ENCODE data around the gene CTSD. TPM values are rescaled to one million over a fixed set of nuclear protein-coding genes. Genes with fewer than 3 reads are reported as not detected.

The CTSD gene
- total RNA-seq, 1 experiment from 2014 or later: 367 TPM

- DNase-seq (ENCODE audit: unreplicated experiment): no peak
- ChIA-PET CTCF (no interaction called here), POLR2A (no interaction called here)
- H3K27me3 Mint-ChIP-seq (ENCODE audit: insufficient read depth, unreplicated experiment): peaks cover 77% of the 10 kb centered on the region
- no peak for TF ChIP-seq CTCF (IDR thresholded peaks at IDR 0.05; ENCODE audit: unreplicated experiment)
- intact Hi-C loops (cut with micrococcal nuclease): no loop called here
- no TSS peak for BruUV-seq (replicated peaks)
- H3K27ac Mint-ChIP-seq (ENCODE audit: low read depth, unreplicated experiment): no peak overlapping the region
- no peak overlapping the region for H3K4me3 Mint-ChIP-seq (ENCODE audit: unreplicated experiment)
- H3K9me3 Mint-ChIP-seq (ENCODE audit: unreplicated experiment): peaks cover 10% of the 10 kb centered on the region
- no peaks in the 10 kb centered on the region for H3K36me3 Mint-ChIP-seq (ENCODE audit: insufficient read depth, unreplicated experiment)
- peaks cover 6% of the 10 kb centered on the region for H3K4me1 Mint-ChIP-seq (ENCODE audit: insufficient read depth, unreplicated experiment)
These were observed 34.1 kb downstream of the CTSD start for GRCh38 chr11:1729692-1730011.

GRCh38 chr11:1728931-1729691 is 34.6 kb downstream of the CTSD start:
- CTCF ChIA-PET: no interaction called here
- intact Hi-C loops (cut with micrococcal nuclease): no loop called here
- POLR2A ChIA-PET: no interaction called here

GRCh38 chr11:1728301-1728700 is 35.4 kb downstream of the CTSD start:
- no peak for DNase-seq (ENCODE audit: unreplicated experiment)
- H3K27ac Mint-ChIP-seq (ENCODE audit: low read depth, unreplicated experiment): no peak overlapping the region

More at GRCh38 chr11:1728931-1729691, 34.6 kb downstream of the CTSD start:
- peaks cover 6% of the 10 kb centered on the region for H3K4me1 Mint-ChIP-seq (ENCODE audit: insufficient read depth, unreplicated experiment)
- BruUV-seq (replicated peaks): no TSS peak
- H3K36me3 Mint-ChIP-seq (ENCODE audit: insufficient read depth, unreplicated experiment): no peaks in the 10 kb centered on the region
- H3K27ac Mint-ChIP-seq (ENCODE audit: low read depth, unreplicated experiment): no peak overlapping the region
- H3K27me3 Mint-ChIP-seq (ENCODE audit: insufficient read depth, unreplicated experiment): peaks cover 78% of the 10 kb centered on the region
- H3K9me3 Mint-ChIP-seq (ENCODE audit: unreplicated experiment): peaks cover 10% of the 10 kb centered on the region
- no peak for DNase-seq (ENCODE audit: unreplicated experiment)
- no peak for TF ChIP-seq CTCF (IDR thresholded peaks at IDR 0.05; ENCODE audit: unreplicated experiment)
- H3K4me3 Mint-ChIP-seq (ENCODE audit: unreplicated experiment): no peak overlapping the region

DNA sequence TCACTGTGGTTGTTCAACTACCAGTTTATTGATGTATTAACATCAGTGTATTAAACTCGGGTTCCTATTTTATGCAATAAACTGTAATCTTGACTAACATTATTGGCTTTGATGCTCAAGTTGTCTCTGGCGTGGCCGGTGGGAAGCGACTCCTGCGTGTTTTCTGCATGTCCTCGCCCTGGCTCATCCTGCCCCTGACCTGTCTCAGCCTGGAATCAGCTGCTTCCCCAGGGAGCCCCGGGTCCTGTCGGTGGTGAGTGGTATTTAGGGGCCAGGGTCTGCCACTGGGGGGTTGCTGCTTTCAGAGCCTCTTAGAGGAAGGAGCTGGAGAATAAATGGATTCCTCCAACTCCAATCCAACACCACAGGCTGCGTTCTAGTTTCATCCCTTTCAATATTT is 35.9 kb downstream of the CTSD start:
- POLR2A ChIA-PET: interaction anchor here (2.0 kb wide), 1 partner anchor 9 kb away, joined by 7 read pairs; no protein-coding TSS in a partner anchor
- TF ChIP-seq CTCF (IDR thresholded peaks at IDR 0.05; ENCODE audit: unreplicated experiment): no peak
- H3K4me1 Mint-ChIP-seq (ENCODE audit: insufficient read depth, unreplicated experiment): no peaks in the 10 kb centered on the region
- no peak overlapping the region for H3K4me3 Mint-ChIP-seq (ENCODE audit: unreplicated experiment)
- H3K36me3 Mint-ChIP-seq (ENCODE audit: insufficient read depth, unreplicated experiment): no peaks in the 10 kb centered on the region
- H3K27me3 Mint-ChIP-seq (ENCODE audit: insufficient read depth, unreplicated experiment): peaks cover 78% of the 10 kb centered on the region
- no peak overlapping the region for H3K27ac Mint-ChIP-seq (ENCODE audit: low read depth, unreplicated experiment)
- no TSS peak for BruUV-seq (replicated peaks)
- CTCF ChIA-PET: no interaction called here
- peaks cover 10% of the 10 kb centered on the region for H3K9me3 Mint-ChIP-seq (ENCODE audit: unreplicated experiment)
- intact Hi-C loops (cut with micrococcal nuclease): no loop called here
- no peak for DNase-seq (ENCODE audit: unreplicated experiment)

More at GRCh38 chr11:1728301-1728700, 35.4 kb downstream of the CTSD start:
- ChIA-PET POLR2A (no interaction called here), CTCF (no interaction called here)
- intact Hi-C loops (cut with micrococcal nuclease): no loop called here
- peaks cover under 1% of the 10 kb centered on the region for H3K4me1 Mint-ChIP-seq (ENCODE audit: insufficient read depth, unreplicated experiment)
- no TSS peak for BruUV-seq (replicated peaks)
- no peak overlapping the region for H3K4me3 Mint-ChIP-seq (ENCODE audit: unreplicated experiment)
- peaks cover 78% of the 10 kb centered on the region for H3K27me3 Mint-ChIP-seq (ENCODE audit: insufficient read depth, unreplicated experiment)
- TF ChIP-seq CTCF (IDR thresholded peaks at IDR 0.05; ENCODE audit: unreplicated experiment): no peak
- peaks cover 10% of the 10 kb centered on the region for H3K9me3 Mint-ChIP-seq (ENCODE audit: unreplicated experiment)
- H3K36me3 Mint-ChIP-seq (ENCODE audit: insufficient read depth, unreplicated experiment): no peaks in the 10 kb centered on the region
